ENCODE results near the gene LGI4. TPM values are rescaled to one million over a fixed set of nuclear protein-coding genes. Genes with fewer than 3 reads are reported as not detected.

LGI4 gene
- total RNA-seq (2022; extraction: Qiagen RNA extraction; ENCODE audit: low read depth) = 0.16 to 0.22 TPM (median 0.22 TPM) in 3 of 5 replicates, not detected in the others

DNA sequence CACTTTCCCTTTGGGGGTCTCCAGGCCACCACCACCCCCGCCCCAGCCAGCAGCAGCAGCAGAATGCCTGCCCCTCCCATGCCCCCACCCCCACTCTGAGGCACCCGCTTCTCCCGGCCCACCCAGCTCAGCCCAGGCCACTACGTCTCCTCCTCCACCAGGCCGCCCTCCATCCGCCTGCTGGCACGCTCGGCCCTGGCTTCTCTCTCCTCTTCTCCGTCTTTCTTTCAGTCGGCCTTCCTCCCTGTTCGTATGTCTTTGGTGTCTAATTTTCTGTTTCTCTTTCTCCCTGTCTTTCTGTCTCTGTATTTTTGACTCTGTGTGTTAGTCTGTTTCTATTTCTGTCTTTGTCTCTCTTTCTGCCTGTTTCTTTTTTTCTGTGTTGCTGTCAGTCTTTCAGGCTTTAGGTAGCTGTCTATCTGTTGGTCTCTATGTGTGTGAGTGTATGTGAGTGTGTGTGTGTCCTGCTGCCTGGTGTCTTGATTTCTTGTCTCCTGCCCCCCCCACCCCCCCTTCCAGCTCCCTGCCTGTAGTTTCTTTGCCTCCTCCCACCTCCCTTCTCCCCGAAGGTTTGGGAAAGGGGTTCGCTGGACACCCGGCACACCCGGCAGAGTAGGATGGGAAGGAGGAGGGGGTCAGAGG is at the start of gene LGI4:
LGI4 (minus strand) TSS at position 459 of the 642 bp plus-strand sequence; CDS start at position 80, 379 bp downstream.

DNA sequence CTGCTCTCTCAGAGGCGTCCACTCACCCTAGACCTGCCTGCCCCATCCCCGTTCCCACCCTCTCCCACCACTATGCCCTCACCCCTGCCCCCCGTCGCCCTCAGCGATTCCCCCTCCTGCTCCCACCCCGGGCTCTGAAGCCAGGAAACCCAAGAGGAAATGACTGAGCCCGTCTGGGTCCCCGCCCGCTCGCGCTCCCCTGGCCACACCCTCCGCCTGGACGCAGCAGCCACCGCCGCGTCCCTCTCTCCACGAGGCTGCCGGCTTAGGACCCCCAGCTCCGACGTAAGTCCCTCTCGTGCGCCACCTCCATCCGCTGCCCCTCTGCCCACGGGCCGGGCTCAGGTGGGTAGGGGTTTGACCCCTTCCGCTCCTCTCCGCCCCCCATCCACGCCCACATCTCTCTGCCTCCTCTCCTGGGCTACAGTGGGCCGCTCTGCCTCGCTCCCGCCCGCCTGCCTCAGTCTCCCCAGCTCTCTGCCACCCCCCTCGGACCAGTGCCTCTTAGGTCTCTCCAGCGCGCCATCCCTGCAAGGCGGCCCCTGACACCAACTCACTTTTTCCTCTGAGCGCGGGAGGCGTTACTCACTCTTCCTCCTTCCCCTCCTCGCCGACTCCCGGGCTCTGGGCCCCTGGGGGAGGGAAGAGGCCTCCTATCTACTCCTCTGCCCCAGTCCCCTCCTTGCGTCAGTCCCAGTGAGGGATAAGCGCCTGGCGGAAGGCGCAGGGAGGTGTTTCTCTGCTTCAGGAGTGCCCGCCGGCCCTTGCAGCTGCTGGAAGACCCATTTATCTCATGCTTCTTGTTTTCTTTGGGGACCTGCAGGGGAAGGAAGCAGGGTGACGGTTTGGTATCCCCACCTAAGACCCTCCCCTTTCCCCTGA is 19.9 kb upstream of the LGI4 start, which contains the start of gene FXYD5:
FXYD5 (plus strand) TSS at position 211 of the 882 bp plus-strand sequence. CDS start 816 bp downstream, outside the sequence.

DNA sequence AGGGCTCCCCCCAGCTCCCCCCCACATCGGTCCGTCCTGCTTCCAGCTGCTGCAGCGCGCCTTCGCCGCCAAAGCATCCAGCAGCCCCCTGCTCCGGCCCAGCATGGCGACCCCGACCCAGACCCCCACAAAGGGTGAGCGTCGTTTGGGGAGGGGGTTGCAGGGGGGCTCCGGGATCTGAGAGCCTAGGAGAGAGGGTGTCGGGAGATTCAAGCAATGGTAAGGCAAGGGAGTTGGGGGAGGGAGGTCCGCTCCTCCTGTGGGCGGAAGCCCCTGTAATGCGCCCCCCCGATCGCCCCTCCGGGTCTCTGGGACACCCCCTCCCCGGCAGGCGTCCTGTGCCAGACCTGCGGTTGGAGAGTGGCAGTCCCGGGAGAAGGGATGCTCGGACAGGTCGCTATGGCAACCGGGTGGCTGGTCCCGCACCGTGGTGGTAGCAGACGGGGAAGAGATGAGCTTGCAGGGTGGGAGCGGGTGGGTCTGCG is 8.4 kb upstream of the LGI4 start, which contains the start of gene FXYD7:
FXYD7 (plus strand) TSS at position 25 of the 485 bp plus-strand sequence; CDS start at position 104, 79 bp downstream.

DNA sequence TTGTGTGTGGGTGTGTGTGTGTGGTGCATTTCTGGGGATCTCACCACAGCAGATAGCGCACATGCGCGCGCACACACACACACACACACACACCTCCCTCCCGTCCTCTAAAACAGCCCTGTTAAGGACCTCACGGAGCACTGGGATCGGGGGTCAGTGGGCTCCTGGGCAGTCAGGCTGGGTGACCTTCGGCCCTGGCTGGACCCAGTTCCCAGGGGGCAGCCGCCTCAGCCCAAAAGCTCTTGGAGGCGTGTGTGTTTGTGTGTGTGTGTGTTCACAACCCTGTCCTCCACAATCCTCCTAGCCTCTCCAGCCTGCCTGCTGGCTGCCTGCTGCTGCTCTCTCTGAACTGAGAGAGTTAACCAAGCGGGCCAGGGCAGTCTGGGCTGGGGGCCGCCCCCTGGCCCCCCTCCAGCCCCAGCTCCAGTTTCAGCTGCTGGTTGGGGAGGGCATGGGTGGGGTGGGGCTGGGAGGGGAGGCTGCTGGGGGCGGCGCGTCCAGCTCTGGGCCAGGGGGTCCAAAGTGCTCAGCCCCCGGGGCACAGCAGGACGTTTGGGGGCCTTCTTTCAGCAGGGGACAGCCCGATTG is 3.5 kb upstream of the LGI4 start, which contains the start of gene FXYD1:
FXYD1 (plus strand) TSS at position 520 of the 588 bp plus-strand sequence. CDS start 1,256 bp downstream, outside the sequence.

DNA sequence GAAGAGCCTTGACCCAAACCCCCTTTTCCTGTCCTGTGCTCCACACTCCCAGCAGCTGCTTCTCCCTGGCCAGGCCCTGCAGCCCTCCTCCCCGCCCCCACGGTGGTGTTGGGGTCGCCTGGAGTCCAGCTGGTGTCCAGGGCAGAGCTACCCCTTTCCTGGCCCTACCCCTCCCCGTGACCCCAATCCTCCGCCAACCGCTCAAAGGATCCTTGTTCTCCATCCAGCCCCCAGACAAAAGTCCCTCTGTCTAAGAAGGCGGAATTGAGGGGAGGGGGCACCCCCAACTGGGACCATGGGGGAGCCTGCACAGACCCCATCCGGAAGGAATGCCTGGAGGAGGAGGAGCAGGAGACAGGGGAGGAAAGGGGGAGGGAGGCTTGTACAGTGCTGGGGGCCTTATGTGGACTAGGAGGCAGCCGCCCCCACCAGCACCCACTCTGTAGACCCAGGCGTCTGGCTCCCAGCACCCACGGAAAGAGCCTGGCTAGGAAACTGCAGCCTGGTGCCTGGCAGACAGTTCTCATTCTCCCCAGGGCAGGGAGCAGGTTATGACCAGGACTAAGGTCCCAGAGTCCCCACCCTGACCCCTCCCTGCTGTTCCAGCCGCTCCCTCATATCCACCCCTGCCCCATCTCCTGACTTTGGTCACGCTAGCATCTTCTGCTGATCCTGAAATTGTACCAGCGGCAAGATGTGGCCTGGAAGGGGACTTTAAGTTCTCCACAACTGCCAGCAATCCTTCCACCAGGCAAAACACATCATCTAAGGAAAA is 19.5 kb downstream of the LGI4 start, which contains the start of gene FXYD3:
FXYD3 (plus strand) TSS at position 647 of the 775 bp plus-strand sequence. CDS start 3,554 bp downstream, outside the sequence.

Other genes with a start within 250 kb of the LGI4 start
- gene ZNF30, start 208.2 kb downstream of the LGI4 start, total RNA-seq (2022; extraction: Qiagen RNA extraction; ENCODE audit: low read depth) = 5.0 to 7.4 TPM (median 5.6 TPM) in 5 replicates
- 1.5 to 2.2 TPM (median 1.9 TPM) in 5 replicates for gene ZNF792, start 170.8 kb downstream of the LGI4 start, total RNA-seq (2022; extraction: Qiagen RNA extraction; ENCODE audit: low read depth)
- gene GRAMD1A, start 134.7 kb downstream of the LGI4 start, total RNA-seq (2022; extraction: Qiagen RNA extraction; ENCODE audit: low read depth) = 108 to 154 TPM (median 144 TPM) in 5 replicates
- gene SCN1B, start 104.6 kb downstream of the LGI4 start, total RNA-seq (2022; extraction: Qiagen RNA extraction; ENCODE audit: low read depth) = 9.7 to 20.8 TPM (median 20.6 TPM) in 5 replicates
- gene HPN, start 93.3 kb downstream of the LGI4 start, total RNA-seq (2022; extraction: Qiagen RNA extraction; ENCODE audit: low read depth) = 0.16 TPM in 1 of 5 replicates, not detected in the others
- 0.32 to 0.58 TPM (median 0.34 TPM) in 3 of 5 replicates, not detected in the others for gene FXYD3, start 19.2 kb downstream of the LGI4 start, total RNA-seq (2022; extraction: Qiagen RNA extraction; ENCODE audit: low read depth)
- gene FXYD1, start 3.8 kb upstream of the LGI4 start, total RNA-seq (2022; extraction: Qiagen RNA extraction; ENCODE audit: low read depth) = 0.40 to 0.47 TPM in 2 of 5 replicates, not detected in the others
- 0.25 to 0.41 TPM (median 0.29 TPM) in 3 of 5 replicates, not detected in the others for gene FXYD7, start 8.2 kb upstream of the LGI4 start, total RNA-seq (2022; extraction: Qiagen RNA extraction; ENCODE audit: low read depth)
- gene FXYD5, start 19.7 kb upstream of the LGI4 start, total RNA-seq (2022; extraction: Qiagen RNA extraction; ENCODE audit: low read depth) = 175 to 239 TPM (median 233 TPM) in 5 replicates
- gene FAM187B, start 93.7 kb upstream of the LGI4 start, total RNA-seq (2022; extraction: Qiagen RNA extraction; ENCODE audit: low read depth) = not detected in 5 replicates
- 8.3 to 10.8 TPM (median 10.1 TPM) in 5 replicates for gene LSR, start 113.9 kb upstream of the LGI4 start, total RNA-seq (2022; extraction: Qiagen RNA extraction; ENCODE audit: low read depth)
- 140 to 170 TPM (median 166 TPM) in 5 replicates for gene USF2, start 133.9 kb upstream of the LGI4 start, total RNA-seq (2022; extraction: Qiagen RNA extraction; ENCODE audit: low read depth)
- 0.23 TPM in 1 of 5 replicates, not detected in the others for gene HAMP, start 147.5 kb upstream of the LGI4 start, total RNA-seq (2022; extraction: Qiagen RNA extraction; ENCODE audit: low read depth)
- gene MAG, start 157.1 kb upstream of the LGI4 start, total RNA-seq (2022; extraction: Qiagen RNA extraction; ENCODE audit: low read depth) = not detected in 5 replicates
- 0.29 to 1.1 TPM (median 1.0 TPM) in 5 replicates for gene CD22, start 194.1 kb upstream of the LGI4 start, total RNA-seq (2022; extraction: Qiagen RNA extraction; ENCODE audit: low read depth)
- gene FFAR1, start 212.8 kb upstream of the LGI4 start, total RNA-seq (2022; extraction: Qiagen RNA extraction; ENCODE audit: low read depth) = not detected in 5 replicates
- not detected in 5 replicates for gene FFAR3, start 223.4 kb upstream of the LGI4 start, total RNA-seq (2022; extraction: Qiagen RNA extraction; ENCODE audit: low read depth)
- gene GPR42, start 236.0 kb upstream of the LGI4 start, total RNA-seq (2022; extraction: Qiagen RNA extraction; ENCODE audit: low read depth) = not detected in 5 replicates

Data from A549 treated with ZK216348 at 1 μM for 4 hours (cell line).